Measurements from ENCODE around the gene ASB5. TPM values are rescaled to one million over a fixed set of nuclear protein-coding genes. Genes with fewer than 3 reads are reported as not detected.

ASB5 gene
- total RNA-seq, 1 donor = 0.09 TPM

DNA sequence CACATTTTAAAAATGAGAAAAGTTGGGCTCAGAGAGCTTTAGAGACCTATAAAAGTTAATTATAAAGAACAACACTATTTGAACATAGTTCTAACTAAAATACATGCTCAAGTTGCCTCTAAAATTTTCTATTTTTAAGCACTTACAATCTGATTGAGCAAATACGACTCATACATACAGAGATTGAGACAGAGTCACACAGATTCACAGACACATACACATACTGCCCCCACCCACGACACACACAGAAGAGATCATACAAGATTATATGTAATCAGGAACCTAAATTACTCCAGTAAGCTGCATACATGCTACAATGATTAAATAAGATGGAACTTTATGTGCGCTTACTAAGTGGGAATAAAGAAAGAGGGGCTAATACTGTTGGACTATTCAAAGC, 2.7 kb upstream of the ASB5 start:
- peak; percentile 41 for DNase-seq (ENCODE audit: low read depth)
- no peak overlapping the region for H3K4me3 ChIP-seq (ENCODE audit: low read depth, low read length)
- TF ChIP-seq, protein P1, sequence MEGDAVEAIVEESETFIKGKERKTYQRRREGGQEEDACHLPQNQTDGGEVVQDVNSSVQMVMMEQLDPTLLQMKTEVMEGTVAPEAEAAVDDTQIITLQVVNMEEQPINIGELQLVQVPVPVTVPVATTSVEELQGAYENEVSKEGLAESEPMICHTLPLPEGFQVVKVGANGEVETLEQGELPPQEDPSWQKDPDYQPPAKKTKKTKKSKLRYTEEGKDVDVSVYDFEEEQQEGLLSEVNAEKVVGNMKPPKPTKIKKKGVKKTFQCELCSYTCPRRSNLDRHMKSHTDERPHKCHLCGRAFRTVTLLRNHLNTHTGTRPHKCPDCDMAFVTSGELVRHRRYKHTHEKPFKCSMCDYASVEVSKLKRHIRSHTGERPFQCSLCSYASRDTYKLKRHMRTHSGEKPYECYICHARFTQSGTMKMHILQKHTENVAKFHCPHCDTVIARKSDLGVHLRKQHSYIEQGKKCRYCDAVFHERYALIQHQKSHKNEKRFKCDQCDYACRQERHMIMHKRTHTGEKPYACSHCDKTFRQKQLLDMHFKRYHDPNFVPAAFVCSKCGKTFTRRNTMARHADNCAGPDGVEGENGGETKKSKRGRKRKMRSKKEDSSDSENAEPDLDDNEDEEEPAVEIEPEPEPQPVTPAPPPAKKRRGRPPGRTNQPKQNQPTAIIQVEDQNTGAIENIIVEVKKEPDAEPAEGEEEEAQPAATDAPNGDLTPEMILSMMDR (IDR thresholded peaks at IDR 0.05; ENCODE audit: insufficient read depth, low read length) = no peak

DNA sequence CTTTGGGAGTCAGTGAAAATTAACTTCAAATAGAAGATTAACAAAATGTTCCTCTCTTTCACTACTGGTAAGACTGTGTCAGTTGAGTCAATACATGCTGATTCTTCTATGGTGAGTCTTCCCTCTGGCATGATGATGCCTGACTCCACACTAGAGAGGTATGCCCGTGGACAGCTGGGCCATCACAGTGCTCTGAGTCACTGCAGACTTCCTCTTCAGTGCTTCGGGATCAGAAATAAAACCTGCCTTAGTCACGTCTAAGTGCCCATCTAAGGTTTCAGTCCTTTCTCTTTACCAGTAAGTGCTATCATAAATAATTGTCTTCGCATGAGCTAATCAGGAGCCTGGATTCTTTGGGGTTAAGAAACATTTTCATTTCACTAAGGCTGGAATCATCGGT, 1.6 kb upstream of the ASB5 start:
- no peak overlapping the region for H3K4me3 ChIP-seq (ENCODE audit: low read depth, low read length)
- peak; percentile 94 for DNase-seq (ENCODE audit: low read depth)
- TF ChIP-seq, protein P1 (IDR thresholded peaks at IDR 0.05; ENCODE audit: insufficient read depth, low read length) = no peak

DNA sequence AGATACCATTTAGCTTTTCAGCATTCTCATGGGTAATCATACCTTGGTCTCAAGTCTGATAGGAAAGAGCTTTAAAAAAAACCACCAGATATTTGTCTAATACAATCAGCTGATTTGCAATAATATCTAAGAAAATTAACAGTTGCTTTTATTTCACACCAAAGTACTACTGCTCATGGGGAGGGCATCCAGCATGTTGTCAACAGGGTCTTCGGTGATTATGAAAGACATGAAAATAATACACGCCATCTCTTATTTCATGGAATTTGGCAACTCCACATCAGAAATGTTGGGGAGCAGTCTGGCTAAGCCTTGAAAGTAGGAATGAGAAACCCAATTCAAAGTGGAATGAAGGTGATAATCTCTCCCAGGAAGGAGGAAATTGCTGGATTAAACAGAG, 3.0 kb downstream of the ASB5 start:
- TF ChIP-seq, protein P1 (IDR thresholded peaks at IDR 0.05; ENCODE audit: insufficient read depth, low read length) = no peak
- no peak overlapping the region for H3K4me3 ChIP-seq (ENCODE audit: low read depth, low read length)
- no peak for DNase-seq (ENCODE audit: low read depth)

DNA sequence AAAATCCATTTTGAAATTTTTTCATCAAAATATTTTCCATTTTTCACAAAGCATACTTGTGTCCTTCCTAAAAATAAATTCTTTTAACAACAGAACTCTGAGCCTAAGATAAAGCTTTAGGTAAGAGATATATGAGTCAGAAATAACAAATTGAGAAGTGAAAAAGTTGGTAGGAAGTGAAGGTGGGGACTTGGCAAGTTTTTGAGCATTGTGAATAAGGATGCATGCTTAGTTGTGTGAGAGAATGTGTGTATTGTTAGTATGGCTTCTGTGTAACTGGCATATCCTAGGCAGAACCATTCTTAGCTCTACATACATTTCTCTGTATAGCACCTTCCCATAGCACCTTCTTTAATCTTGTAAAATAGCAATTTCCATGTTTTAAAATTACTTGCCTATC, 6.8 kb downstream of the ASB5 start:
- H3K4me3 ChIP-seq (ENCODE audit: low read depth, low read length) = no peak overlapping the region
- DNase-seq (ENCODE audit: low read depth) = no peak
- TF ChIP-seq, protein P1 (IDR thresholded peaks at IDR 0.05; ENCODE audit: insufficient read depth, low read length) = no peak

DNA sequence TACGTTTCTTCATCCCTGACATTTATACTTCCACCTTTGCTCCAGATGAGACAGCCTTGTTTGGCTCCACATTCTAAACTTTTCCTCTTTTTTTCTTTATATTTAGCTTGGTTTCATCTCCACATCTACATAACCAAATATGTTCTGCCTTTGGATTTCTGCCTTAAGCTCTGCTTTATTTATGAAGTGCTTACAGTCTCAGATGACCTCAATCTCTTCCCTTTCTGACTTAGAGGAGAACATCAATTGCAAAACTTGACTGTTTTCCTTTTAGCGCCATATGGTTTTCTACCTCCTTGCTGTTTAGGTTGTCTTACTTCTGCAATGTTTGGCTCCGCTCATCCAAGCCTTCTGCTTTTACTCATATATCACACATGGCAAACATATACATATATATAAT, 7.5 kb downstream of the ASB5 start:
- no peak for DNase-seq (ENCODE audit: low read depth)
- TF ChIP-seq, protein P1 (IDR thresholded peaks at IDR 0.05; ENCODE audit: insufficient read depth, low read length) = no peak
- H3K4me3 ChIP-seq (ENCODE audit: low read depth, low read length) = no peak overlapping the region

DNA sequence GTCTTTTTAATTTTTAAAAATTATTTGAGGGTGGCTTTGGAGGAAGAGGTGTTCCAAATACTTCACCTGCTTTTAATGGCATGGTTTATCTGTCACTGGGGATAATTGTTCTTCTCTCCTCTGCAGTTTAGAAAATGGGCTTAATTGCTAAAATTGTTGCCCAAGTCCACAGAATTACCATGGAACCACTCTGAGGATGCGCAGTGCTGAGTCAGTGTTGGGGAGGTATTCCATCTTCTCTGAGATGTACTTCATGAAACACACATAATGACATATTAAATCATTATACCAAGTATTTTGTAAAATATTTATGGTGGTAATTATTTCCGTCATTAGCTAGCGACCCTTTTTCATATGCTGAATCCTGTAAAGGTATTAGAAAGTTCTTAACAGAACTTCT, 8.0 kb downstream of the ASB5 start:
- TF ChIP-seq, protein P1 (IDR thresholded peaks at IDR 0.05; ENCODE audit: insufficient read depth, low read length) = no peak
- no peak overlapping the region for H3K4me3 ChIP-seq (ENCODE audit: low read depth, low read length)
- DNase-seq (ENCODE audit: low read depth) = no peak

DNA sequence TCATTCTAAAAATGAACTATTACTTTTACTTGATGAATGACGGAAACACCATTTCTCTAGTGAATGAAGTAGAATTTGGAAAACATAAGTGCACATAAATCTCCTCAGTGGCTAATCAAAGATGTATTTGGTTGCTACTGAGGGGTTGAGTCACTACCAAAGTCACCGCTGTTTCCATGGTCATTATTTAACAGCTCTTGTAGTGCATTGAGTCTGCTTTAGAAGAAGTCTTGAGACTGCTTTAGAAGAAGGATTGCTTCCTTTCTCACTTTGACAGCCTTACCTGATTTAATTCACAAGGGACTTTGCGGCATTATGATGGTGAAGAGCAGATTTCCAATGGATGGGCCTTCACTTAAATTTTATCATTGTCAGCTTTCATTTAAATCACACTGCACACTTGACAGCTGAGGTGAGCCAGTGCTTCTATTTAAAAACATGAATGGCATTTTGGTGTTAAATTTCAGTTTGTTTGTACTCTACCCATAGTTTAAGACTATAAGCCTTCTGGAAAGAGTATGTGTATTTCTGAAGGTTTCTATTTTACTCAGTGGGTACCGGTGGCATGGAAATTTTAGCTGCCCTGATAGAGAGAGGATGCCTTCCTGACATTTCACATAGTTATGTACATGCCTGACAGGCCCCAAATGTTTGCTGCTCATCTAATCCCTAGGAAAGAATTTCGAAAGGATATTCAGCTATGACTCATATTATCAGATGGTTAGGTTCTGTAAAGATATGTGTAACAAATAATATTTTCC, 9.5 kb downstream of the ASB5 start:
- TF ChIP-seq, protein P1 (IDR thresholded peaks at IDR 0.05; ENCODE audit: insufficient read depth, low read length) = no peak
- peak; percentile 61 for DNase-seq (ENCODE audit: low read depth)
- H3K4me3 ChIP-seq (ENCODE audit: low read depth, low read length) = no peak overlapping the region
